Panc1 (cell line): Measurements from ENCODE around the gene MYO1A.

ENCODE experiments used
- CTCF ChIP-seq: fragments of 450-650 bp; IDR thresholded peaks from 2 replicates; pipeline ENCODE4 v1.5.1; 2017; ENCODE audit warnings: mild to moderate bottlenecking
- REST ChIP-seq, 2 experiments: IDR thresholded peaks; 2 replicates each; pipeline ENCODE4 v1.6.1; 2011 to 2012; ENCODE audit warnings: low read depth in 2 of 2, control low read depth in 1 of 2, low read length in 1 of 2, mild to moderate bottlenecking in 1 of 2, moderate library complexity in 1 of 2; ENCODE audit not compliant: insufficient read depth in 1 of 2

- TF ChIP-seq REST (IDR thresholded peaks at IDR 0.05; ENCODE audit: insufficient read depth in 1 of 2, low read depth in 2 of 2, low read length in 1 of 2) (no peak), CTCF (no peak)
These were observed 38.2 kb downstream of the MYO1A start for GRCh38 chr12:57011438-57012424.
